BE2C (cell line): ENCODE results near the gene NCDN.

ENCODE experiments used
- DNase-seq: peaks from one replicate; pipeline ENCODE4 v3.0.0-alpha.2; 2020
- H3K27me3 ChIP-seq: fragments of 250-450 bp; sonication (Bioruptor Pico); 2 replicates; pipeline ENCODE4 v1.5.1; 2020; ENCODE audit warnings: mild to moderate bottlenecking
- H3K36me3 ChIP-seq: fragments of 250-450 bp; sonication (Bioruptor Pico); 2 replicates; pipeline ENCODE4 v1.5.1; 2020; ENCODE audit warnings: mild to moderate bottlenecking
- H3K4me1 ChIP-seq: fragments of 250-450 bp; sonication (Bioruptor Pico); 2 replicates; pipeline ENCODE4 v1.5.1; 2020
- H3K4me3 ChIP-seq: 2 replicates; pipeline ENCODE4 v1.5.1; 2011; ENCODE audit warnings: low read depth, low read length
- H3K9me3 ChIP-seq: fragments of 250-450 bp; sonication (Bioruptor Pico); 2 replicates; pipeline ENCODE4 v1.5.1; 2020
- TF ChIP-seq, protein P1 (sequence below): IDR thresholded peaks from 2 replicates; pipeline ENCODE4 v1.5.1; 2012; ENCODE audit warnings: mild to moderate bottlenecking, low read depth, low read length

Gene NCDN

DNA sequence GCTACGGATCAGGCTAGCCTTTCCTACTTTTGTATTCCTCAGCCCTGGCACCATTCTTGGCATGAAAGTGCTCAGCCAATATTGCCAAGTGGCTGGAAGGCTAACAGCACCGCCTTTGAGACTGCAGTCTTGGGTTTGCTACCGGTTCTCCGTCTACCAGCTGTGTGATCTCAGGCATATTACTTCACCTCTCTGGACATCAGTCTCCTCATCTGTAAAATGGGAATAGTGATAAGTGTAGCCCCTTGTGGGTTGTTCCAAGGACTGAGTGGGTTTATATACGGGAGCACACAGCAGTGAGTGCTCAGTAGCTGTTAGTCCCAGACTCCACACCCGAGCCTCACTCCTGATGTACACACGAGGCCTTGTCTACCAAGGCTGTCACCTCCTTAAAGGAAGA is 29.2 kb downstream of the NCDN start:
- DNase-seq = no peak
- Histone ChIP-seq H3K4me1 (no peaks in the 10 kb centered on the region), H3K9me3 (no peaks in the 10 kb centered on the region), H3K36me3 (no peaks in the 10 kb centered on the region), H3K27me3 (no peaks in the 10 kb centered on the region), H3K4me3 (no peak overlapping the region)
- TF ChIP-seq, protein P1, sequence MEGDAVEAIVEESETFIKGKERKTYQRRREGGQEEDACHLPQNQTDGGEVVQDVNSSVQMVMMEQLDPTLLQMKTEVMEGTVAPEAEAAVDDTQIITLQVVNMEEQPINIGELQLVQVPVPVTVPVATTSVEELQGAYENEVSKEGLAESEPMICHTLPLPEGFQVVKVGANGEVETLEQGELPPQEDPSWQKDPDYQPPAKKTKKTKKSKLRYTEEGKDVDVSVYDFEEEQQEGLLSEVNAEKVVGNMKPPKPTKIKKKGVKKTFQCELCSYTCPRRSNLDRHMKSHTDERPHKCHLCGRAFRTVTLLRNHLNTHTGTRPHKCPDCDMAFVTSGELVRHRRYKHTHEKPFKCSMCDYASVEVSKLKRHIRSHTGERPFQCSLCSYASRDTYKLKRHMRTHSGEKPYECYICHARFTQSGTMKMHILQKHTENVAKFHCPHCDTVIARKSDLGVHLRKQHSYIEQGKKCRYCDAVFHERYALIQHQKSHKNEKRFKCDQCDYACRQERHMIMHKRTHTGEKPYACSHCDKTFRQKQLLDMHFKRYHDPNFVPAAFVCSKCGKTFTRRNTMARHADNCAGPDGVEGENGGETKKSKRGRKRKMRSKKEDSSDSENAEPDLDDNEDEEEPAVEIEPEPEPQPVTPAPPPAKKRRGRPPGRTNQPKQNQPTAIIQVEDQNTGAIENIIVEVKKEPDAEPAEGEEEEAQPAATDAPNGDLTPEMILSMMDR = no peak

DNA sequence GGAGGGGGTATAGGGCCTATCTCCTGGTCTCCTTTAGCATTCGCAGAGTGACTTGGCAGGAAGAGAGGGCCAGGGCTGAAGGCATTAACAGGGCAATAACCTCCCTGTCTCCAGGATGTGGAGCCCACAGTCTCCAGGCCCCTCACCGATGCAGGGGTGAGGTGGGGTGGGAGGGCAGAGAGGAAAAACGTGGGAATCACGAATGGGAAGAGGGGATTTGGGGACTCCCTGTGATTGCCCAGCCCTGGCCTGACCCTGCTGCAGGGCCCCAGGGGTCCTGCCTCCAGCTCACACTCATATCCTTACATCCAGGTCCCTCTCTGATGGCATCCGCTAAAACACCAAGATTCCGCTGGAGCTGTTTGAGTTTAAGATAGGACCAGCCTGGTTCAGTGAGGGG is 30.1 kb downstream of the NCDN start:
- H3K9me3 ChIP-seq = no peaks in the 10 kb centered on the region
- TF ChIP-seq, protein P1 = no peak
- H3K27me3 ChIP-seq = no peaks in the 10 kb centered on the region
- no peaks in the 10 kb centered on the region for H3K36me3 ChIP-seq
- no peak overlapping the region for H3K4me3 ChIP-seq
- no peak for DNase-seq
- no peaks in the 10 kb centered on the region for H3K4me1 ChIP-seq

DNA sequence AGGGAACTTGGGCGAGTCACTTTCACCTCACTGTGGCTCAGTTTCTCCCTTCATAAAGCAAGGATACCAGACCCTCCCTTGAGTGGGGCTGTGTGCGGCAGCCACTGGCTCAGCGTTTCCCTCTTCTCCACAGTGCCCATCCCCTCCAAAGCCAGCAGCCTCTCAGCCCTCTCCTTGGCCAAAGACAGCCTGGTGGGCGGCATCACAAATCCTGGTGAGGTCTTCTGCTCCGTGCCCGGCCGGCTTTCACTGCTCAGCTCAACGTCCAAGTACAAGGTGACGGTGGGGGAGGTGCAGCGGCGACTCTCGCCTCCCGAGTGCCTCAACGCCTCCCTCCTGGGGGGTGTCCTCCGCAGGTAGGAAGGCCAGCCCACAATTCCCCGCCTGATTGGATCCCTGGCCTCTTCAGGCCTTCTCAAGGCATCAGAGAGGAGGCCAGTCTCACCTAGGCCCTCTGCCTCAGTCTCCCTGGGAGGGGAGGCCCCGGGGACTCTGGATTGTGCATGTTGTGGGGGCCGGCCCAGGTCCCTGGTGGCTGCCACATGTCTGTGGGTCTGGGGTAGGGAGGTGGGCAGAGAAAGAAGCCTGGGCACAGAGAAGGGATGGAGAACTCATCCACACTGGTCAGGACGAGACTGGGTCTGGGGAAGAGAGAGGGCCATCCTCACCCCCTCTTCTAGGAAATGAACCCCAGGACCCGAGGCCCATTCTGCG is 30.8 kb downstream of the NCDN start:
- TF ChIP-seq, protein P1 = no peak
- Histone ChIP-seq H3K4me1 (no peaks in the 10 kb centered on the region), H3K4me3 (no peak overlapping the region), H3K27me3 (no peaks in the 10 kb centered on the region), H3K36me3 (no peaks in the 10 kb centered on the region), H3K9me3 (no peaks in the 10 kb centered on the region)
- DNase-seq = no peak

DNA sequence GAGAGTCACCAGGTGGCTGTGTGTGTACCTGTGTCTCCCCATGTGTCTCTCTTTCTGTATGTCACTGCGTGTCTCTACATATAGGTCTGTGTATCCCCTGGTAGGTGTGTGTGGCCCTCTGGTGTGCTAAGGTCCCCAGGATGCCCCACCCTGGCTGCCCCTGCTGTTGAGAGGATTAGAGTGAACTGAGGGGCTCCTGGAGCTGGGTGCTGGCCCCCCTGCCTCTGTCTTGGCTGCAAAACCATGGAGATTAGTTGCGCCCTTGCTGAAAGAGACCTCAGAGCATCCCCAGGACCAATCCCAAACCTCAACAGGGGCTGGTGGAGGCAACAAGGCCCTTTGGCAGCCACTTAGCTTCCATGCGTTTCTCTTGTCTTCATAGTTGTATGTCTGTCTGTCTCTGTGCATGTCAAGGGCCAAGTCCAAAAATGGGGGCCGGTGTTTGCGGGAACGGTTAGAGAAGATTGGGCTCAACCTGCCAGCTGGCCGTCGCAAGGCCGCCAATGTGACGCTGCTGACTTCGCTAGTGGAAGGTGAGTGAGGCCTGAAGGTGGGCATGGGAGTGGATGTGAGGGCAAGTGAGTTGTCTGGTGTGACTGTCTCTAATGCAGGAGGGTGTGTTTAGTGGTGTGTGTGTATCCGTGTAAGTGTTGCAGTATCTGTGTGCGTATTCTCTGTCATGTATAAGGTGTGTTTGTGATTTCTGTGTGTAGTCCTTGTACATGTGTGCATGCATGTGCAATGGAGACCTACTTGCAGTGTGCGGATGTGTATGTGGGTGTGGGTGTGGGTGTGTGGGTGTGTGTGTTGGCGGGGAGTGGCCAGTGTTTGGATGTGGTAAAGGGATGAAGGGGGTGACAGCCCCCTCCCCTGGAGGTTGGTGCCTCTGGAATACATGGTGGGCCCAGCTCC is 32.2 kb downstream of the NCDN start:
- no peaks in the 10 kb centered on the region for H3K36me3 ChIP-seq
- no peaks in the 10 kb centered on the region for H3K27me3 ChIP-seq
- no peaks in the 10 kb centered on the region for H3K4me1 ChIP-seq
- no peaks in the 10 kb centered on the region for H3K9me3 ChIP-seq
- TF ChIP-seq, protein P1 = no peak
- DNase-seq = no peak
- H3K4me3 ChIP-seq = no peak overlapping the region

DNA sequence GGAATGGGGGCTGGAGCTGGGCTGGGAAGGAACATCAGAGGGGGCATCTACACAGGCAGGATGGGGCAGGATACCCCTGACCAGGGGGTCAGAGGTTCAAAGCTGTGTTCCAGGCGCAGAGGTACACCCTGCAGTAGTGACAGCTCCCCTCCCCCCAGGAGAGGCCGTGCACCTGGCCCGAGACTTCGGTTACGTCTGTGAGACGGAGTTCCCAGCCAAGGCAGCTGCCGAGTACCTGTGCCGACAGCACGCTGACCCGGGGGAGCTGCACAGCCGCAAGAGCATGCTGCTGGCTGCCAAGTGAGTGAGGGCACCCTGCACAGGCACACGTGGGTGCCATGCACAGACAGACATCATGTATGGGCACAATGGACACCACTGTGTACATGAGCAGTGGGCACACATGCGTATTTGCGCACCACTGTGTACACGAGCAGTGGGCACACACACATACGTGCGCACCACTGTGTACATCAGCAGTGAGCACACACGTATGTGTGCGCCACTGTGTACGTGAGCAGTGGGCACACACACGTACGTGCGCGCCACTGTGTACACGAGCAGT is 33.0 kb downstream of the NCDN start:
- Histone ChIP-seq H3K4me3 (no peak overlapping the region), H3K36me3 (no peaks in the 10 kb centered on the region), H3K27me3 (no peaks in the 10 kb centered on the region), H3K4me1 (no peaks in the 10 kb centered on the region), H3K9me3 (no peaks in the 10 kb centered on the region)
- TF ChIP-seq, protein P1 = no peak
- no peak for DNase-seq
